ENCODE data around the gene ZNF654.

- no peak for TF ChIP-seq MAX (IDR thresholded peaks at IDR 0.05; ENCODE audit: low read depth, low read length)
- TF ChIP-seq CTCF (IDR thresholded peaks at IDR 0.05; ENCODE audit: low read depth, low read length): no peak
- no peak for TF ChIP-seq POLR2A (IDR thresholded peaks at IDR 0.05; ENCODE audit: extremely low read depth, insufficient read length)
These were observed 520 bp downstream of the ZNF654 start for GRCh38 chr3:88059380-88060170.
